Ascending aorta (tissue), 2 donors: ENCODE data around the gene FER1L5. TPM values are rescaled to one million over a fixed set of nuclear protein-coding genes. Genes with fewer than 3 reads are reported as not detected.
"Not testable (repeated sequence)": the region's sequence is repeated elsewhere in the genome, so short reads cannot be mapped to it uniquely, and the experiment has no call there.

Experiments used
- DNase-seq, 2 donors: peaks; one replicate each; pipeline ENCODE4 v3.0.0-alpha.2; 2019; ENCODE audit warnings: low spot score in 2 of 2
- H3K27ac ChIP-seq, 2 donors: fragments of 200-600 bp; sonication (generic); one replicate each; pipeline ENCODE4 v1.5.1; 2016 to 2017; ENCODE audit warnings: mild to moderate bottlenecking in 1 of 2
- H3K27me3 ChIP-seq: fragments of 200-600 bp; sonication (generic); one replicate; pipeline ENCODE4 v1.5.1; 2017
- H3K36me3 ChIP-seq, 2 donors: fragments of 200-600 bp; sonication (generic); one replicate each; pipeline ENCODE4 v1.5.1; 2016
- H3K4me1 ChIP-seq, 2 donors: fragments of 200-600 bp; sonication (generic); one replicate each; pipeline ENCODE4 v1.5.1; 2016 to 2017; ENCODE audit warnings: mild to moderate bottlenecking in 1 of 2
- H3K4me3 ChIP-seq, 2 donors: fragments of 200-600 bp; sonication (generic); one replicate each; pipeline ENCODE4 v1.5.1; 2016 to 2017; ENCODE audit warnings: mild to moderate bottlenecking in 1 of 2
- H3K9me3 ChIP-seq, 2 donors: fragments of 200-600 bp; sonication (generic); one replicate each; pipeline ENCODE4 v1.5.1; 2016
- intact Hi-C: fragments of 100-400 bp; cut with DNase I; formaldehyde crosslinking; loops from one replicate; pipeline ENCODE4 v1.15.1; 2023
- total RNA-seq: library from RNA; depleted of rRNA; stranded (reverse); fragments of >200 nt; gene quantifications from one replicate; pipeline ENCODE4 v1.1.0, GENCODE V29; 2016
- TF ChIP-seq, protein P1 (sequence below), 3 experiments: fragments of 200-600 bp in 2 of 3; fragments of 450-650 bp in 1 of 3; sonication (generic) in 2 of 3; IDR thresholded peaks; one replicate each; pipeline ENCODE4 v1.5.1; 2016 to 2019; ENCODE audit warnings: antibody characterized with exemption in 3 of 3, mild to moderate bottlenecking in 1 of 3, moderate library complexity in 1 of 3

FER1L5 gene
- total RNA-seq, 1 donor from 2014 or later = not detected

DNA sequence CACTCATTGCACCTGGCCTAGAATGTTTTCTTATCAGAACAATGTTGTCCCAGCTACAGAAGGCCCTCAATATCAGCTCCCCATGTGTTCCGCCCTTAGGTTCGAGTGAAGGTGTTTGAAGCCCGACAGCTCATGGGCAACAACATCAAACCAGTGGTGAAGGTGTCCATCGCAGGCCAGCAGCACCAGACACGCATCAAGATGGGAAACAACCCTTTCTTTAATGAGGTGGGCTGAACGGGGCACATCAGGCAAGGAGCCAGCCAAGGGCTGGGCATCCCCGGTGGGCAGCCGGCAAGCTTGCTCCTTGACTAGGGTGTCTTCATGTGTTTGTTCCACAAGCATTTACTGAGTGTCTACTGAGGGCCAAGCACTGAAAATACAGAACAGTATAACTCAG is 9.2 kb downstream of the FER1L5 start:
- Histone ChIP-seq H3K27ac (no peak overlapping the region), H3K4me3 (no peak overlapping the region), H3K27me3 (no peaks in the 10 kb centered on the region), H3K9me3 (no peaks in the 10 kb centered on the region), H3K36me3 (no peaks in the 10 kb centered on the region), H3K4me1 (no peaks in the 10 kb centered on the region)
- TF ChIP-seq, protein P1, sequence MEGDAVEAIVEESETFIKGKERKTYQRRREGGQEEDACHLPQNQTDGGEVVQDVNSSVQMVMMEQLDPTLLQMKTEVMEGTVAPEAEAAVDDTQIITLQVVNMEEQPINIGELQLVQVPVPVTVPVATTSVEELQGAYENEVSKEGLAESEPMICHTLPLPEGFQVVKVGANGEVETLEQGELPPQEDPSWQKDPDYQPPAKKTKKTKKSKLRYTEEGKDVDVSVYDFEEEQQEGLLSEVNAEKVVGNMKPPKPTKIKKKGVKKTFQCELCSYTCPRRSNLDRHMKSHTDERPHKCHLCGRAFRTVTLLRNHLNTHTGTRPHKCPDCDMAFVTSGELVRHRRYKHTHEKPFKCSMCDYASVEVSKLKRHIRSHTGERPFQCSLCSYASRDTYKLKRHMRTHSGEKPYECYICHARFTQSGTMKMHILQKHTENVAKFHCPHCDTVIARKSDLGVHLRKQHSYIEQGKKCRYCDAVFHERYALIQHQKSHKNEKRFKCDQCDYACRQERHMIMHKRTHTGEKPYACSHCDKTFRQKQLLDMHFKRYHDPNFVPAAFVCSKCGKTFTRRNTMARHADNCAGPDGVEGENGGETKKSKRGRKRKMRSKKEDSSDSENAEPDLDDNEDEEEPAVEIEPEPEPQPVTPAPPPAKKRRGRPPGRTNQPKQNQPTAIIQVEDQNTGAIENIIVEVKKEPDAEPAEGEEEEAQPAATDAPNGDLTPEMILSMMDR (IDR thresholded peaks at IDR 0.05) = no peak
- DNase-seq = no peak
- intact Hi-C loops = no loop called here

DNA sequence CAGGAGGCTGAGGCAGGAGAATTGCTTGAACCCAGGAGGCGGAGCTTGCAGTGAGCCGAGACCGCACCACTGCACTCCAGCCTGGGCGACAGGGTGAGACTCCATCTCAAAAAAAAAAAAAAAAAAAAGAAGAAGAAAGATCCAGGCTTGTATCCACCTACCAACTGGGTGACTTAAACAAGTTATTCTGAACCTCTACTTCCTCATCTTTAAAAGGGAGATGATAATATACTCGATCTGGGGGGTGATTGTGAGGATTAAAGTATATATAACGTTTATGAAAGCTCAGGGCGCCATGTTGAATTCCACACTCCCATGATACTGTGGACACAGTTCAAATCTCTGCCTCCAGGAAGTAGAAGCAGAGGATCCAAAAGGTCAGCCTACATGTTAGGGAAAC is 12.2 kb downstream of the FER1L5 start:
- intact Hi-C loops, H3K27ac ChIP-seq: not testable (repeated sequence)

DNA sequence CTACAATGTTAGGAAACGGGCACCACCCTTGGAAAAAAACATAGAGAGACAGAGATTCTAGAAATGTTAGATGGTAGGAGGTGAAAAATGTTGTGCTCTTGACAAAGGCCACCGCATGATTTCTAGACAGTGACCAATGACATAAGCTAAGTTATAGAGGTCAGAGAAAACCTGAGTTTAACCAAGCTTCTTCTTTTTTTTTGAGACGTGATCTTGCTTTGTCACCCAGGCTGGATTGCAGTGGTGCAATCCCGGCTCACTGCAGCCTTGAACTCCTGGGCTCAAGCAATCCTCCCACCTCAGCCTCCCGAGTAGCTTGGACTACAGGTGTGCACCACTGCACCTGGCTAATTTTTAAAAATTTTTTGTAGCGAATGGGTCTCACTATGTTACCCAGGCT is 13.0 kb downstream of the FER1L5 start:
- Histone ChIP-seq H3K36me3 (no peaks in the 10 kb centered on the region), H3K27ac (no peak overlapping the region), H3K27me3 (no peaks in the 10 kb centered on the region), H3K9me3 (no peaks in the 10 kb centered on the region), H3K4me1 (no peaks in the 10 kb centered on the region), H3K4me3 (no peak overlapping the region)
- no peak for DNase-seq
- intact Hi-C loops = no loop called here
- TF ChIP-seq, protein P1 (IDR thresholded peaks at IDR 0.05) = no peak

More for the DNA sequence above, 12.2 kb downstream of the FER1L5 start:
- not testable (repeated sequence) for H3K36me3 ChIP-seq, H3K9me3 ChIP-seq, H3K4me3 ChIP-seq, DNase-seq, H3K27me3 ChIP-seq, H3K4me1 ChIP-seq

DNA sequence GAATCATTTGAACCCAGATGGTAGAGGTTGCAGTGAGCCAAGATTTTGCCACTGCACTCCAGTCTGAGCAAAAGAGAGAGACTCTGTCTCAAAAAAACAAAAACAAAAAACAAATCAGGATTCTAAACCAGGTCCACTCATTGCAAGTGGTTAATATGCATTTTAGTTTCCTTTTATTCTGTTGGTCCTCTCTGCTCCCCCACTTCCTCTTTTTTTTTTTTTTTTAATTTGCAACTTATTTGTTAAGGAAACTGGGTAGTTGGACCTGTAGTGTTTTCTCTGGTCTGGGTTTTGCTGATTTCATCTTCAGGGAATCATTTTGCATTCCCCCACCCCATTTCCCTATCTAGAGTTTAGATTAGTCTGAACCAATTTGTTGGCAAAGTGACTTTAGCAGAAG is 14.0 kb downstream of the FER1L5 start:
- Histone ChIP-seq H3K4me3 (no peak overlapping the region), H3K9me3 (no peaks in the 10 kb centered on the region), H3K27ac (no peak overlapping the region), H3K36me3 (no peaks in the 10 kb centered on the region), H3K27me3 (no peaks in the 10 kb centered on the region), H3K4me1 (no peaks in the 10 kb centered on the region)
- TF ChIP-seq, protein P1 (IDR thresholded peaks at IDR 0.05) = no peak
- intact Hi-C loops = no loop called here
- DNase-seq = no peak

DNA sequence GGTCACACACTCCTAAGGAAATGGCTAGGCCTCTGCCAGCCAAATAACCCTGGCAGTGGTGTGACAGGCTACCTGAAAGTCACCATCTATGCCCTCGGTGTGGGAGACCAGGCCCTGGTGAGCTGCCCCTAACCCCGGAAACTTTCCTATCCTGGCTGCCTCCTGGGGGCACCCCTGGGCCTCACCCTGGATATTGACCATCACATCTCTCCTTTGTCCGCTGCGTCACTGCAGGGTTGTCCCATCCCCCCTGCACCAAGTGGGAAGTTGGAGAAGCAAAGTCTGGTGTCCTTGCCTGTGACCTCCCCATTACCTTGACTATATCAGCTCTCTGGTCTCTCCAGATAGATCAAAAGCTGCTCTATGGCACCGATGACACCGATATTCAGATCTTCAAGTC is 18.8 kb downstream of the FER1L5 start:
- TF ChIP-seq, protein P1 (IDR thresholded peaks at IDR 0.05) = no peak
- Histone ChIP-seq H3K9me3 (no peaks in the 10 kb centered on the region), H3K4me1 (peaks cover 8 to 11% of the 10 kb centered on the region in 2 donors), H3K27me3 (no peaks in the 10 kb centered on the region), H3K36me3 (no peaks in the 10 kb centered on the region), H3K4me3 (no peak overlapping the region), H3K27ac (no peak overlapping the region)
- DNase-seq = no peak
- intact Hi-C loops = no loop called here

DNA sequence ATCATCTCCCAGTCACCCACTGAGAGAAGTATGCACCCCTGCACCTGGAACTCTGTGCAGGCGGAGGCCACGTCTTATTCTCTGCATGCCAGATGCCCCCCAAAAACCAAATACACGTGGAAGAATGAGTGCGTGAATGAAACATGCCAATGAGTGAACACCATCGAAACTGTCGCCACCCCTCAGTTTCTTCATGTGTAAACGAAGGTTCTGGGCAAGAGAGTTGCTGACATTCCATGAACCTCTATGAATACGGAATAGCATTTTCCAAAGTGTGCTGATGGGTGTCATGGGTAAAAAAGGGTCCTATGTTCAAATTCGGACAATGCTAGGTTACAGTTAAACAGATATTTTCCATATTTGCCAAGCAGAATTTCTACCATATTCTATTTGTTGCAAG is 19.8 kb downstream of the FER1L5 start:
- no peaks in the 10 kb centered on the region for H3K27me3 ChIP-seq
- TF ChIP-seq, protein P1 (IDR thresholded peaks at IDR 0.05) = no peak
- no peak overlapping the region for H3K27ac ChIP-seq
- H3K36me3 ChIP-seq = no peaks in the 10 kb centered on the region
- intact Hi-C loops = no loop called here
- H3K4me3 ChIP-seq = no peak overlapping the region
- DNase-seq = no peak
- H3K4me1 ChIP-seq = peaks cover 8 to 12% of the 10 kb centered on the region in 2 donors
- H3K9me3 ChIP-seq = no peaks in the 10 kb centered on the region
